GM10266 (cell line): ENCODE results near the gene TRPC6.
A peak's percentile ranks its signal among the peaks of the same experiment; 100 is the strongest.

ENCODE experiments used
- DNase-seq: peaks from one replicate; pipeline ENCODE4 v3.0.0; 2012; ENCODE audit errors: extremely low spot score
- TF ChIP-seq, protein P1 (sequence below): IDR thresholded peaks from 2 replicates; pipeline ENCODE4 v1.5.1; 2012; ENCODE audit warnings: mild to moderate bottlenecking, low read depth; ENCODE audit not compliant: control insufficient read depth, insufficient read depth; ENCODE audit errors: missing control alignments

Gene TRPC6

DNA sequence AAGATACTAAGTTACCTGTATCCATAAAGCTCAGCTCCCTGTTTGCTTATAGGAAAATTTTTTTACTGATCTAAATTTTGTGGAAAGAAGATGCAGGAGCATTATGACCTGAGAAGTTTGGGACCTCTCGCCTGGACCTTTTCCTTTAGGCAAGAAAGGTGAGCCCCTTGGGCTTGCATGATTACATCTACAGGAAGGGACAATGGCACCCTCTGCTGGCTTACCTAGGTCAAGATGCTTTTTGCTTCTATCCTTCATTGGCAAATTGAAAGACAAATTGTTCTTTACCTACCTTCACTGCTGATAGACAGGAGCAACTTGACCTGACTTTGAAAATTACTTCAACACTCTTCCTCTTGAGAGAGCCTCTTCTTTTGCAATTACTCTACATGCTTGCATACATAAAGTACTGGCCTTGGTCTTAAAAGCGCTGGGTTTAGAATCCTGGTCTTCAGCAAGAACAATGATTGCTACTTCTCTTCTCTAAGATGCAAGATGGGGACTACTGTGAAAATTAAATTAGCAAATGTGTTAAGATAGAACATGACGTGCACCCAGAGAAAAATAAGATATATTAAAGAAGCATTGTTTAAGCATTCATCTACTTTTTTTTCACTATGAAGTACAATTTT lies 147.2 kb downstream of the TRPC6 start:
- DNase-seq, result peak; percentile 17
- TF ChIP-seq, protein P1, sequence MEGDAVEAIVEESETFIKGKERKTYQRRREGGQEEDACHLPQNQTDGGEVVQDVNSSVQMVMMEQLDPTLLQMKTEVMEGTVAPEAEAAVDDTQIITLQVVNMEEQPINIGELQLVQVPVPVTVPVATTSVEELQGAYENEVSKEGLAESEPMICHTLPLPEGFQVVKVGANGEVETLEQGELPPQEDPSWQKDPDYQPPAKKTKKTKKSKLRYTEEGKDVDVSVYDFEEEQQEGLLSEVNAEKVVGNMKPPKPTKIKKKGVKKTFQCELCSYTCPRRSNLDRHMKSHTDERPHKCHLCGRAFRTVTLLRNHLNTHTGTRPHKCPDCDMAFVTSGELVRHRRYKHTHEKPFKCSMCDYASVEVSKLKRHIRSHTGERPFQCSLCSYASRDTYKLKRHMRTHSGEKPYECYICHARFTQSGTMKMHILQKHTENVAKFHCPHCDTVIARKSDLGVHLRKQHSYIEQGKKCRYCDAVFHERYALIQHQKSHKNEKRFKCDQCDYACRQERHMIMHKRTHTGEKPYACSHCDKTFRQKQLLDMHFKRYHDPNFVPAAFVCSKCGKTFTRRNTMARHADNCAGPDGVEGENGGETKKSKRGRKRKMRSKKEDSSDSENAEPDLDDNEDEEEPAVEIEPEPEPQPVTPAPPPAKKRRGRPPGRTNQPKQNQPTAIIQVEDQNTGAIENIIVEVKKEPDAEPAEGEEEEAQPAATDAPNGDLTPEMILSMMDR, result peak; percentile 64

DNA sequence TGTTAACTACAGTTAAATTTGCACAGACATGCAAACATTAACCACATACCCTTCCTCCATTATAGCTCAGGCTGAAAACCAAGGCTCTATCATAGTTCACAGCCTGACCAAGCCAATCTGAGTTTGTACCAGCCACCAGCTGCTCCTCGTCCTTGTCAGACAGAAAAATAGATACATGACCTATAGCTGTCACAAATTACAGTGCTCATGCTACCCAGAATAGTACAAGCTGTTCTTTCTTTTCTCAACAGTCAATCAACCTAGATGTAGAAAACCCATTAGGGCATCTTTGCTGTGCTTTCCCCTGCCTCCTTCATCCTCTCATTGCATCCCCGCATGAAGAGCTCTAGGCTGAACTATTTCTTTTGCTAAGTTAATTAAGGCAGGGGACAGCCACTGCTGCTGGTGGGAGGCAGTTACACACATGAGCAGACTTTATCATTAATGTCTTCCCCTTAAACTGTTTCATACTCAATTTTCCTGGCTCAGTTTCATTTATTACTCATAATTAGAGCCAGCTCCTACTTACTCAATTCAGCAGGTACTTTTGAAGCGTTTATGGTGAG lies 148.3 kb downstream of the TRPC6 start:
- DNase-seq, result no peak
- TF ChIP-seq, protein P1, result no peak

DNA sequence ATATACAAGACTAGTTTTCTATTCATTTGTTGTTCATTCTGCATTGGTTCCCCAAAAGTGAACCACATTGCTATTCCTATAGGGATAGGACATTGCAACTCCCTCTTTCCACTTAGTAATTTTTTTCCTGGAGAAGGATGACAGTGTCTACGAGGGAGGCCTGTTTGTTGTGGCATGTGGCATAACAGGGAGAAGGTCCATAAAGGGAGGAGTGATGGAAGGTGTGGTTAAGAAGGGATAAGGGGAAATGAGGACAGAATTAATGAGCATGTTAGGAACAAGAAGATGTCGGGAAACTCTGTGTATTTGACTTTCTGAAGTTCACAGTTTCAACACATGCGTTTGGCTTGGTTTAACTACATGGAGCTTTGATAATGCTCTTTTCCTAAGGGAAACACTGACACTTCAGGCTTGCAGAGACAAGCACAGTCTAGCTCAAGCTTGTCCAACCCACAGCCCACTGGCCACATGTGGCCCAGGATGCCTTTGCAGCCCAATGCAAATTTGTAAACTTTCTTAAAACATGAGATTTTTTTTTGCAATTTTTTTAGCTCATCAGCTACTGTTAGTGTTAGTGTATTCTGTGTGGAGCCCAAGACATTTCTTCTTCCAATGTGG lies 149.7 kb downstream of the TRPC6 start:
- DNase-seq, result no peak
- TF ChIP-seq, protein P1, result no peak

DNA sequence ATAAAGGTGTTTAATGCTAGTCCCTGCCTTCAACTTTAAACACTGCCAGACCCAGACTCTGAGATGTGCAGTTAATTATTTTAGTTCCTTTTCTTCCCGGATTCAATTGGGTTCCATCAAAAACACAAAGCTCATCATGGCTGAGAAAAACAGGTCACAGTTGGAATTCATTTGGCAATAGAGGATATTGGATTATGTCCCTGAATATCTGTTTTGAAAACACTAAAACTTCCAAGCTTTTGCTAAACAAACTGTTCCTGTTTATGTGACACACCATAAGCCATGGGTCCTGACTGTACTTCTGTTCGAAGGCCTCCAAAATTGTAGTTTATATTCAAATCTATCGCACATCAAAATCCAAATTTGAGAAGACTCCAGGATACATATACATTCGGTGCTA lies 150.7 kb downstream of the TRPC6 start:
- TF ChIP-seq, protein P1, result no peak
- DNase-seq, result no peak

DNA sequence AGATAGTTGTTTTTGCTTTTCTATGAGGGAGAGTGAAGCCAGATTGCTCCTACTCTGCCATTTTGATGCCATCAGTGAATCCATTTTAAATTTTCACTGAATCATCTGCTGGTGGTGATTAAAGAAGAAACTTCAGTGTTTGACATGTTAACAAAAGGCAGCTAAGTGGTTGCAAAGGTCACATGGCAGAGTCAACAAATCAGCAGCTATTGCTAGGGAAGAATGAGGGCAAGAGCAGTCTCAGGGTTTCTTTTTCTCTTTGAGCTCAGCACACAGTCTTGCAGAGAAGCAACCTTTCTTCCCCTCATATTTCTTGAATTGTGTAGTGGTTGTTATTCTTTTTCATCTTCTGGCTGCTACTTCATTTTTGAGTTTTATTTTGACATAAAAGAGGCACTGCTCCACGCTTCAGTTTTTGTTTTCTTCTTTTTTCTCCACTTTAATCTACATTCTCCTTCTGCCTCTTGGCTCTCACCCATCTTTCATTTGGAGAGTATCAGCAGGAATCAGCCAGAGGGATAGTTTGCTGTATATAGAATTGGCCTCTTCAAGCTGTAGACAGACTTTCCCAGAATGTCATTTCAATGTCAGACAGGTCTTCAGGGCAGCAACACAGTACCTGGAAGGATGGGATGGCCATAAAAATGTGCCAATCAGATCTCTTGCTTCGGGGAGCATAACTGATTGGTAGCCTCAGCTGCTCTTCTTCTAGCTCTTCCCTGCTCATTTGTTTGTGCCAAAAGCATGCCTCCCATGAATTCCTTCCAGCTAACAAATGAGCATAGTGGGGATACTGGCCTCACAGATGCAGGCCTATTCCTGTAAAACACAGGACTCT lies 153.9 kb downstream of the TRPC6 start:
- no peak for DNase-seq
- TF ChIP-seq, protein P1, result no peak

DNA sequence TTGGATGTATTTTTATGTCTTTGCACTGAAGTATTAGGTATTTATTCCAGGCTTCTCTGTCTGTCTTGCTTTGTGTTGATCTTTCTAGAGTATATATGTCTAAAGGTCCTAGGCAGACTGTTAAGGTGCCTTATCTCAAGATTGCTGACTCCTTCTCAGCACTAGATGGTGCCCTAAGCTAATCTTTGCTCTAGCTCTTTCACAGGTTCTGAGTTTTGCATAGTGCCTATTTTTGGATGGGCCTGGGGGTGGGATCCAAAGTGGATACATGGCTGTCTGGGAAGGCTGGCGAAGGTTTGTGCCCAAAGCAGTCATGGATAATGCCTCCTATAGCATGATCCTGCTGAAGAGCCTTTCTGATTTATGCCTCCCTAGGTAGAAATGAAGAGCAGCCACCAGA lies 154.9 kb downstream of the TRPC6 start:
- DNase-seq, result no peak
- TF ChIP-seq, protein P1, result peak; percentile 33
